Gastrocnemius medialis (tissue), 4 donors: ENCODE results near the gene XYLT1. TPM values are rescaled to one million over a fixed set of nuclear protein-coding genes. Genes with fewer than 3 reads are reported as not detected.

Experiments used
- ATAC-seq, 2 donors: fragments of 150-250 bp; one replicate each; pipeline ENCODE4 v1.9.1; 2016
- DNase-seq, 2 donors: peaks; one replicate each; pipeline ENCODE4 v3.0.0-alpha.2; 2019
- H3K27ac ChIP-seq, 4 donors: fragments of 200-600 bp; sonication (generic); 1 replicate in 1 of 4; 2 replicates in 3 of 4; pipeline ENCODE4 v1.5.1; 2016 to 2018; ENCODE audit warnings: mild to moderate bottlenecking in 2 of 4, moderate library complexity in 1 of 4
- H3K27me3 ChIP-seq, 3 donors: fragments of 200-600 bp; sonication (generic) in 2 of 3; 1 replicate in 1 of 3; 2 replicates in 2 of 3; pipeline versions ENCODE4 v1.5.1 to v1.6.0; 2016 to 2019; ENCODE audit warnings: mild to moderate bottlenecking in 1 of 3, moderate library complexity in 1 of 3
- H3K36me3 ChIP-seq, 2 donors: fragments of 200-600 bp; sonication (generic) in 1 of 2; one replicate each; pipeline ENCODE4 v1.5.1; 2017 to 2018
- H3K4me1 ChIP-seq, 2 donors: fragments of 200-600 bp; sonication (generic) in 1 of 2; one replicate each; pipeline ENCODE4 v1.5.1; 2016 to 2017; ENCODE audit warnings: mild to moderate bottlenecking in 2 of 2
- H3K4me3 ChIP-seq, 4 donors: fragments of 200-600 bp; sonication (generic) in 3 of 4; 1 replicate in 1 of 4; 2 replicates in 3 of 4; pipeline ENCODE4 v1.5.1; 2016 to 2019; ENCODE audit warnings: mild to moderate bottlenecking in 2 of 4
- H3K9me3 ChIP-seq, 3 donors: fragments of 200-600 bp; sonication (generic) in 2 of 3; 1 replicate in 1 of 3; 2 replicates in 2 of 3; pipeline ENCODE4 v1.5.1; 2016 to 2019
- CTCF ChIP-seq, 5 experiments: fragments of 450-650 bp in 3 of 5; fragments of 200-600 bp in 2 of 5; sonication (generic) in 2 of 5; IDR thresholded peaks in 4 of 5; conservative IDR thresholded peaks in 1 of 5; 1 replicate in 4 of 5; 2 replicates in 1 of 5; pipeline ENCODE4 v1.5.1; 2016 to 2019; ENCODE audit warnings: antibody characterized with exemption in 5 of 5, mild to moderate bottlenecking in 3 of 5, moderate library complexity in 3 of 5
- POLR2A ChIP-seq, 2 donors: fragments of 450-650 bp; IDR thresholded peaks; one replicate each; pipeline ENCODE4 v1.6.1; 2017; ENCODE audit warnings: antibody characterized with exemption in 2 of 2, mild to moderate bottlenecking in 2 of 2, moderate library complexity in 2 of 2
- in situ Hi-C, 4 donors: fragments of 200-750 bp; cut with MboI; loops; one replicate each; pipeline versions ENCODE4 v1.15.0 to v1.8.0; 2017; ENCODE audit warnings: low sequenced_read_pairs in 4 of 4
- intact Hi-C: fragments of 100-400 bp; cut with DNase I; formaldehyde crosslinking; loops from one replicate; pipeline ENCODE4 v1.15.1; 2023; ENCODE audit warnings: low total_unique reads
- total RNA-seq, 4 donors: library from RNA; depleted of rRNA; stranded (reverse); fragments of >200 nt; gene quantifications; one replicate each; pipeline versions ENCODE4 v1.1.0 to v1.2.3, GENCODE V29; 2016

The XYLT1 gene
- total RNA-seq, 4 donors from 2014 or later = 0.87 to 7.9 (median 1.4) TPM

DNA sequence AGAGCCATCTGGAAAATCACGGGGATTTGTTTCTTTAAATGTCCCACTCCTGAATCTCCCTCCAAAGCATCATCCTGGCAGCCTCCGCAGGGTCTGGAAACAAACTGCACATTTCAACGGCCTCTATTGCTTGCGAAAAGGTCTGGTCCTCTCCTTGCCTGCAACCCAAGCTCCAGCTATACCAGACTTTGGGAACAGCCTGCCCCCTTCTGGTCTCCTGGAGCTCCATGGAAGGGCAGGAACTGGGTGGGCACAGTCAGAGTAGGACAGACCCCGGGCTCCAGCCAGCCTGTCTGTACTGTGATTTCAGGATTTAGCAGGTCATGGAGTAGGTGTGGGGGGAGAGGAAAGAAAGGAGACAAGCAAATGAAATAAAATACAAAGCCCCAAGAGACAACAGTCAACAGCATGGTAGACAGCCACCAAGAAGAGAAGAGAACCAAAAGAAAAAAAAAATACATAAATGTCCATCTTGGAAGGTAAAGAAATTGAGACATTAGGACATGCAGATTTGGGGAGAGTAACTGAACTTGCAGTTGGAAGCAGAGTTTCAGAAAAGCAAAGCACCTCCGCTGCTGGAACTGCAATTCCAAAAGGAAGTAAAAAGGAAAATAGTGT is 2.7 kb downstream of the XYLT1 start:
- H3K4me3 ChIP-seq = no peak overlapping the region
- in situ Hi-C loops (loop anchor here in 2 of 4 donors (10.0 to 25.0 kb wide), 4 partner anchors 193 to 606 kb away; no protein-coding TSS in a partner anchor), intact Hi-C loops (loop anchor here (10.0 kb wide), 1 partner anchor 273 kb away; no protein-coding TSS in a partner anchor)
- TF ChIP-seq CTCF (IDR thresholded peaks at IDR 0.05 in 4 of 5, conservative IDR thresholded peaks at IDR 0.05 in 1 of 5) (peak; percentile 36 to 56 (median 43)), POLR2A (IDR thresholded peaks at IDR 0.05) (no peak)
- peaks cover 13 to 27% (median 25%) of the 10 kb centered on the region in 3 donors for H3K27me3 ChIP-seq
- DNase-seq (peak; percentile 30 to 36), ATAC-seq (no peak)
- H3K36me3 ChIP-seq = no peaks in the 10 kb centered on the region
- H3K9me3 ChIP-seq = no peaks in the 10 kb centered on the region
- H3K27ac ChIP-seq = no peak overlapping the region
- peaks cover 7 to 20% of the 10 kb centered on the region in 2 donors for H3K4me1 ChIP-seq

DNA sequence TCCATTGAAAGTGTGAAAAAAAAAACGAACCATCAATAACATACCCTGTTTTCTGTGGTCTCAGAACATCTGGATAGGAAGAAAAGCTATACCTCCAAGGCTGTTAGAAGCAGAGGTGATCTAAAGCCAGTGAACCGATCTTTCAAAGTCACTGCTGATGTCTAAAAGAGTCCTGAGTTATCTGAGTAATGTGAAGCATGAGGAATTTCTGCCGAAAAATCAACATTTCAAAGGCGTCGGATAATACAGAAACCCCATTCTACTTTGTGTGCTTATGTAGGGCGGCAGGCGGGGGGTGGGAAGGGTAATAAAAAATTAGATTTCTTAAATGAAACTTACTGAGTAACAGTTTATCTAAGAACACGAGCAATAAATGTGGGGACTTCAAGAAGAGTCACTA is 3.9 kb downstream of the XYLT1 start:
- Histone ChIP-seq H3K4me3 (no peak overlapping the region), H3K27me3 (peaks cover 13 to 27% (median 25%) of the 10 kb centered on the region in 3 donors), H3K27ac (no peak overlapping the region), H3K36me3 (no peaks in the 10 kb centered on the region), H3K9me3 (no peaks in the 10 kb centered on the region), H3K4me1 (peaks cover 7 to 20% of the 10 kb centered on the region in 2 donors)
- ATAC-seq (no peak), DNase-seq (no peak)
- in situ Hi-C loops = loop anchor here in 2 of 4 donors (10.0 to 25.0 kb wide), 4 partner anchors 192 to 605 kb away; no protein-coding TSS in a partner anchor
- intact Hi-C loops = loop anchor here (10.0 kb wide), 1 partner anchor 272 kb away; no protein-coding TSS in a partner anchor
- TF ChIP-seq CTCF (IDR thresholded peaks at IDR 0.05 in 4 of 5, conservative IDR thresholded peaks at IDR 0.05 in 1 of 5) = no peak
- no peak for TF ChIP-seq POLR2A (IDR thresholded peaks at IDR 0.05)

DNA sequence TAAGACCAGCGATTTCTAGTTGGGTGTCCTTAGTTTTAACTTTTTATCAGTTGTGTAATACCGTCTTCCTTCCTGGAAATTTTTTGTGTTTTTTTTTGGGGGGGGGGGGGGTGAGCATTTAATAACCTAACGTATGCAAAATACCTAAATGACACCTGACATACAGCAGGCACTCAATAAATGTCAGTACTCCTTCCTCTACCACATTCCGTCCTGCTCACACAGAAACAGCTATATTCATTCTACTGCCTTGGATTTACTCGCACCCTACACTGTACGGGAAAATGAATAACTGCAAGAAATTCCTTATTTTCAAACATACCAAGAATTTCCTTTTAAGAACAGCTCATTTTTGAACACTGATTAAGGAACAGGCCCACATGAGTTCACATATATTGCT is 5.3 kb downstream of the XYLT1 start:
- TF ChIP-seq POLR2A (IDR thresholded peaks at IDR 0.05) (no peak), CTCF (IDR thresholded peaks at IDR 0.05 in 4 of 5, conservative IDR thresholded peaks at IDR 0.05 in 1 of 5) (no peak)
- Histone ChIP-seq H3K27me3 (peaks cover 13 to 27% (median 25%) of the 10 kb centered on the region in 3 donors), H3K36me3 (no peaks in the 10 kb centered on the region), H3K4me1 (peaks cover 7 to 20% of the 10 kb centered on the region in 2 donors), H3K4me3 (no peak overlapping the region), H3K27ac (no peak overlapping the region), H3K9me3 (no peaks in the 10 kb centered on the region)
- DNase-seq (no peak), ATAC-seq (no peak)
- in situ Hi-C loops (loop anchor here in 2 of 4 donors (10.0 to 25.0 kb wide), 4 partner anchors 191 to 603 kb away; no protein-coding TSS in a partner anchor), intact Hi-C loops (loop anchor here (10.0 kb wide), 1 partner anchor 271 kb away; no protein-coding TSS in a partner anchor)

- in situ Hi-C loops (loop anchor here in 2 of 4 donors (10.0 to 25.0 kb wide), 4 partner anchors 189 to 601 kb away; no protein-coding TSS in a partner anchor), intact Hi-C loops (loop anchor here (10.0 kb wide), 1 partner anchor 269 kb away; no protein-coding TSS in a partner anchor)
- H3K27ac ChIP-seq = no peak overlapping the region
- DNase-seq = no peak
- peaks cover 3 to 9% (median 8%) of the 10 kb centered on the region in 3 donors for H3K27me3 ChIP-seq
- no peak for ATAC-seq
- H3K4me1 ChIP-seq = peaks cover 0 to 4% of the 10 kb centered on the region in 2 donors
- no peaks in the 10 kb centered on the region for H3K36me3 ChIP-seq
- H3K9me3 ChIP-seq = no peaks in the 10 kb centered on the region
- no peak overlapping the region for H3K4me3 ChIP-seq
- no peak for TF ChIP-seq CTCF (IDR thresholded peaks at IDR 0.05 in 4 of 5, conservative IDR thresholded peaks at IDR 0.05 in 1 of 5)
- no peak for TF ChIP-seq POLR2A (IDR thresholded peaks at IDR 0.05)
These were observed 7.4 kb downstream of the XYLT1 start for GRCh38 chr16:17463335-17463734.
